HFFc6 (cell line): Measurements from ENCODE around the gene ZNF83. TPM values are rescaled to one million over a fixed set of nuclear protein-coding genes. Genes with fewer than 3 reads are reported as not detected.

Experiments
- DNase-seq: peaks from one replicate; pipeline ENCODE4 v3.0.0-alpha.2; 2018
- H3K27ac Mint-ChIP-seq: 2 replicates; pipeline ENCODE4 v1.8.0; 2020; ENCODE audit warnings: mild to moderate bottlenecking, mixed read lengths
- H3K27me3 Mint-ChIP-seq: 2 replicates; pipeline ENCODE4 v1.8.0; 2021; ENCODE audit warnings: mild to moderate bottlenecking, moderate library complexity, mixed read lengths; ENCODE audit not compliant: insufficient read depth
- H3K36me3 Mint-ChIP-seq: 2 replicates; pipeline ENCODE4 v1.8.0; 2021; ENCODE audit warnings: low read depth, mixed read lengths
- H3K4me1 Mint-ChIP-seq: 2 replicates; pipeline ENCODE4 v1.8.0; 2020; ENCODE audit warnings: low read depth, mixed read lengths
- H3K4me3 Mint-ChIP-seq: 2 replicates; pipeline ENCODE4 v1.8.0; 2020; ENCODE audit warnings: mild to moderate bottlenecking, moderate library complexity, mixed read lengths
- H3K9me3 Mint-ChIP-seq: 2 replicates; pipeline ENCODE4 v1.8.0; 2020; ENCODE audit warnings: mild to moderate bottlenecking, mixed read lengths
- total RNA-seq, 6 experiments: library from RNA; stranded (reverse); fragmentation: NEBNext Ultra II Directional; extraction: Animal tissue kit (Norgen Biotek cat#: 25700); gene quantifications; 2 replicates in 1 of 6; 3 replicates in 5 of 6; pipeline ENCODE4 v1.2.3, GENCODE V29; 2021
- TF ChIP-seq, protein P1 (sequence below): fragments of 200-600 bp; sonication (generic); IDR thresholded peaks from 2 replicates; pipeline ENCODE4 v1.5.0; 2021; ENCODE audit warnings: antibody characterized with exemption, mild to moderate bottlenecking

ZNF83 gene
- total RNA-seq, 6 experiments from 2014 or later: 22.8 to 31.1 (median 26.0) TPM

DNA sequence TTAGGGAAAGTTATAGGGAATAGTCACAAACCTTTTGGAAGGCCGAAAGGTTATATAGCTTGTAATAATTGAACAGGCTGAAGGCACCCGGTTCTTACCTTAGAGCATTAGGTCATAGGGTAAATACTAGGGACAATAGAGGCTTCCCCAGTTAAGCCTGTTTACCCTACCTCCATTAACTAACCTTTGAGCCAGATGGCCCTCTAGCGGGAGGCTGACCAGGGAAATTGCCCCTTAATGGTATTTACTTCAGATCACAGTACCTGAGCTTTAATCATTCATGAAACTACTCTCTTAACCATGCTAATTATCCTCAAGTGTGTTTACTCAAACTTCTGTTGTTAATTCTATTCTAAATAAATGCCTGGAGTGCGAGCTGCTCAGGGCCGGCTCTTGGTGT, 20.4 kb upstream of the ZNF83 start:
- H3K27ac Mint-ChIP-seq: no peak overlapping the region
- H3K4me3 Mint-ChIP-seq: no peak overlapping the region
- DNase-seq: no peak
- TF ChIP-seq, protein P1, sequence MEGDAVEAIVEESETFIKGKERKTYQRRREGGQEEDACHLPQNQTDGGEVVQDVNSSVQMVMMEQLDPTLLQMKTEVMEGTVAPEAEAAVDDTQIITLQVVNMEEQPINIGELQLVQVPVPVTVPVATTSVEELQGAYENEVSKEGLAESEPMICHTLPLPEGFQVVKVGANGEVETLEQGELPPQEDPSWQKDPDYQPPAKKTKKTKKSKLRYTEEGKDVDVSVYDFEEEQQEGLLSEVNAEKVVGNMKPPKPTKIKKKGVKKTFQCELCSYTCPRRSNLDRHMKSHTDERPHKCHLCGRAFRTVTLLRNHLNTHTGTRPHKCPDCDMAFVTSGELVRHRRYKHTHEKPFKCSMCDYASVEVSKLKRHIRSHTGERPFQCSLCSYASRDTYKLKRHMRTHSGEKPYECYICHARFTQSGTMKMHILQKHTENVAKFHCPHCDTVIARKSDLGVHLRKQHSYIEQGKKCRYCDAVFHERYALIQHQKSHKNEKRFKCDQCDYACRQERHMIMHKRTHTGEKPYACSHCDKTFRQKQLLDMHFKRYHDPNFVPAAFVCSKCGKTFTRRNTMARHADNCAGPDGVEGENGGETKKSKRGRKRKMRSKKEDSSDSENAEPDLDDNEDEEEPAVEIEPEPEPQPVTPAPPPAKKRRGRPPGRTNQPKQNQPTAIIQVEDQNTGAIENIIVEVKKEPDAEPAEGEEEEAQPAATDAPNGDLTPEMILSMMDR: no peak
- no peaks in the 10 kb centered on the region; the same call in 1 of the 2 replicates for H3K27me3 Mint-ChIP-seq
- H3K9me3 Mint-ChIP-seq: no peaks in the 10 kb centered on the region; the same call in 1 of the 2 replicates
- peaks cover 43% of the 10 kb centered on the region for H3K4me1 Mint-ChIP-seq
- peaks cover 90% of the 10 kb centered on the region for H3K36me3 Mint-ChIP-seq

DNA sequence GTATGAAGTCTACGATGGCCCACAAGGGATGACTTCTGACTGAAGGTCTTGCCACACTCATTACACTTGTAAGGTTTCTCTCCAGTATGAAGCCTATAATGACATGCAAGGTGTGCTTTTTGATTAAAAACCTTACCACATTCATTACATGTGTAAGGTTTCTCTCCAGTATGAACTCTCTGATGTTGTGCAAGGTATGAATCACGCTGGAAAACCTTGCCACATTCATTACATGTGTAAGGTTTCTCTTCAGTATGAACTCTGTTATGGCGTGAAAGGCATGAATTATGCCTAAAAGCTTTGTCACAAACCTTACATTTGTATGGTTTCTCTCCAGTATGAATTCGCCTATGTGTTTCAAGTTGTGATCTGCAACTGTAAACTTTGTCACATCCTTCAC, 15.0 kb upstream of the ZNF83 start:
- Mint-ChIP-seq H3K4me3 (no peak overlapping the region), H3K4me1 (peaks cover 18% of the 10 kb centered on the region), H3K27ac (no peak overlapping the region), H3K9me3 (peaks cover 1% of the 10 kb centered on the region), H3K36me3 (peaks cover 89% of the 10 kb centered on the region), H3K27me3 (no peaks in the 10 kb centered on the region; the same call in 1 of the 2 replicates)
- TF ChIP-seq, protein P1: no peak
- DNase-seq: no peak

DNA sequence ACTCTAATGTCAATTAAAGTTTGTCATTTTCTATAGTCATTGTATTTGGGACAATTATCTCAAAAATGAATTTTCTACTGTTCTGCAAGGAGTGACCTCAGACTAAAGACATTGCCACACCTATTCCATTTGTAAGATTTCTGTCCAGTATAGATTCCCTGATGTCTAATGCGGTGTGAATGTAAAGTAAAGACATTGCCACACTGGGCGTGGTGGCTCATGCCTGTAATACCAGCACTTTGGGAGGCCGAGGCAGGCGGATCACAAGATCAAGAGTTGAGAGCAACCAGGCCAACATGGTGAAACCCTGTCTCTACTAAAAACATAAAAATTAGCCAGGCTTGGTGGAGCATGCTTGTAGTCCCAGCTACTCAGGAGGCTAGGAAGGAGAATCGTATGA, 13.8 kb upstream of the ZNF83 start:
- no peaks in the 10 kb centered on the region; the same call in 1 of the 2 replicates for H3K27me3 Mint-ChIP-seq
- H3K27ac Mint-ChIP-seq: no peak overlapping the region
- TF ChIP-seq, protein P1: no peak
- no peak overlapping the region for H3K4me3 Mint-ChIP-seq
- no peak for DNase-seq
- H3K9me3 Mint-ChIP-seq: peaks cover 11% of the 10 kb centered on the region
- peaks cover 27% of the 10 kb centered on the region for H3K4me1 Mint-ChIP-seq
- peaks cover 94% of the 10 kb centered on the region for H3K36me3 Mint-ChIP-seq

GRCh38 chr19:52648336-52649016, 10.3 kb upstream of the ZNF83 start:
- DNase-seq: peak; percentile 47
- peak overlapping the region; percentile 63 for H3K4me3 Mint-ChIP-seq
- peaks cover 15% of the 10 kb centered on the region for H3K9me3 Mint-ChIP-seq
- H3K36me3 Mint-ChIP-seq: peaks cover 86% of the 10 kb centered on the region
- TF ChIP-seq, protein P1: no peak
- H3K4me1 Mint-ChIP-seq: peaks cover 27% of the 10 kb centered on the region
- H3K27me3 Mint-ChIP-seq: no peaks in the 10 kb centered on the region; the same call in 1 of the 2 replicates
- H3K27ac Mint-ChIP-seq: peak overlapping the region; percentile 67

DNA sequence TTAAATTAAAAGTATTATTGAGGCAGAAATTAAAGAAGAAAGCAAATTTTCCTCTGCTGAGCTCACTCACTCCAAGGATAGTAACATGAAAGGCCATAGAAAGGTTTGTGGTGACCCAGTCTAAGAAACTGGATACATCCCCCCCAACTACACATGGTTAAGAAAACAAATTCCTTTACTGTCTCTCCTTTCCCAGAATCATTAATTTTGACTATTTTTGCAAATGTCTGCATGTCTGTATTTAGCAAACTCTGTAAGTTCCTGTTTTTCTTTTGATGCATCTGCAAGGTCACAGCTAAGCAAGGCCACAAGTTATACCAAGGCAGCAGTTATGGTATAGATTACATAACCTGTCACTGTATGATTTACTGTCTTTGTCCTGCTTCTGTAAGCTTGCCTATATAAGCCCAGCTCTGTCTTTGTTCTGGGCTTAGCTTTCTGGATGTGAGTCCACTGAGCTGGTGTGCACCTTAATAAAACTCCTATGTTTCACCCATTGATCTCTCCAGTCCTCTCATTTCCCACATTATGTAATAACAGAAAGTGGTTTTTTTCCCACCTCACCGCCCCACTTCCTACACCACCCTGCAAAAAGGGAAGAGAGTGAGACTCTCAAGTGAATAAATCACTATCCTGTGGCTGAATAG, 8.5 kb upstream of the ZNF83 start:
- H3K27ac Mint-ChIP-seq: no peak overlapping the region
- DNase-seq: no peak
- peaks cover 75% of the 10 kb centered on the region for H3K36me3 Mint-ChIP-seq
- no peak overlapping the region for H3K4me3 Mint-ChIP-seq
- no peaks in the 10 kb centered on the region; the same call in 1 of the 2 replicates for H3K27me3 Mint-ChIP-seq
- peaks cover 19% of the 10 kb centered on the region for H3K9me3 Mint-ChIP-seq
- peaks cover 27% of the 10 kb centered on the region for H3K4me1 Mint-ChIP-seq
- TF ChIP-seq, protein P1: no peak
